MM.1S (cell line): ENCODE results near the gene UGT1A10.

Source experiments
- DNase-seq: peaks from one replicate; pipeline ENCODE4 v3.0.0-alpha.2; 2015
- H2AFZ ChIP-seq: fragments of 300-600 bp; sonication (generic); 2 replicates; pipeline ENCODE4 v1.6.0; 2016; ENCODE audit warnings: antibody characterized with exemption, low read length
- H3F3A ChIP-seq: fragments of 300-600 bp; sonication (generic); 2 replicates; pipeline ENCODE4 v1.6.1; 2016; ENCODE audit warnings: mild to moderate bottlenecking, antibody characterized with exemption, low read length, moderate library complexity, mixed read lengths; ENCODE audit not compliant: insufficient read depth
- H3K27ac ChIP-seq: fragments of 300-600 bp; sonication (generic); 2 replicates; pipeline ENCODE4 v1.5.1; 2016; ENCODE audit warnings: mild to moderate bottlenecking, low read length
- H3K27me3 ChIP-seq: fragments of 300-600 bp; sonication (generic); replicated peaks from 2 replicates; pipeline ENCODE4 v1.6.0; 2016; ENCODE audit warnings: low read length; ENCODE audit not compliant: insufficient read depth
- H3K36me3 ChIP-seq: fragments of 300-600 bp; sonication (generic); replicated peaks from 2 replicates; pipeline ENCODE4 v1.6.1; 2016; ENCODE audit warnings: mild to moderate bottlenecking, low read length, mixed read lengths; ENCODE audit not compliant: insufficient read depth
- H3K4me1 ChIP-seq: fragments of 300-600 bp; sonication (generic); 2 replicates; pipeline ENCODE4 v1.6.1; 2016; ENCODE audit warnings: low read length, mixed read lengths
- H3K4me2 ChIP-seq: fragments of 300-600 bp; sonication (generic); 2 replicates; pipeline ENCODE4 v1.6.0; 2016; ENCODE audit warnings: low read depth, low read length
- H3K4me3 ChIP-seq: fragments of 300-600 bp; sonication (generic); 2 replicates; pipeline ENCODE4 v1.5.1; 2016; ENCODE audit warnings: low read length, mixed read lengths
- H3K79me2 ChIP-seq: fragments of 300-600 bp; sonication (generic); 2 replicates; pipeline ENCODE4 v1.6.1; 2016; ENCODE audit warnings: mixed run types, low read length, mixed read lengths
- H3K9ac ChIP-seq: fragments of 300-600 bp; sonication (generic); 2 replicates; pipeline ENCODE4 v1.6.1; 2016; ENCODE audit warnings: low read length, mixed read lengths
- H3K9me2 ChIP-seq: fragments of 300-600 bp; sonication (generic); replicated peaks from 2 replicates; pipeline ENCODE4 v1.6.1; 2016; ENCODE audit warnings: mild to moderate bottlenecking, low read length, mixed read lengths; ENCODE audit not compliant: insufficient read depth
- H3K9me3 ChIP-seq: fragments of 300-600 bp; sonication (generic); replicated peaks from 2 replicates; pipeline ENCODE4 v1.6.1; 2016; ENCODE audit warnings: mild to moderate bottlenecking, low read length, mixed read lengths; ENCODE audit not compliant: insufficient read depth
- H4K20me1 ChIP-seq: fragments of 300-600 bp; sonication (generic); 2 replicates; pipeline ENCODE4 v1.6.1; 2016; ENCODE audit warnings: mild to moderate bottlenecking, low read length, moderate library complexity, mixed read lengths; ENCODE audit not compliant: insufficient read depth
- CTCF ChIP-seq: fragments of 300-600 bp; sonication (generic); IDR thresholded peaks from 2 replicates; pipeline ENCODE4 v1.5.1; 2016; ENCODE audit warnings: antibody characterized with exemption, low read length, mixed read lengths
- EZH2 ChIP-seq: fragments of 300-600 bp; sonication (generic); optimal IDR thresholded peaks from 2 replicates; pipeline ENCODE3; 2017; ENCODE audit warnings: low read depth, mild to moderate bottlenecking, antibody characterized with exemption, low read length, mixed read lengths
- EZH2phosphoT487 ChIP-seq: fragments of 300-600 bp; sonication (generic); IDR thresholded peaks from 2 replicates; pipeline ENCODE4 v1.6.1; 2018; ENCODE audit warnings: antibody characterized with exemption, low read length

The UGT1A10 gene

GRCh38 chr2:233817361-233817911 lies 181.2 kb downstream of the UGT1A10 start:
- H3K27me3 ChIP-seq, result no peaks in the 10 kb centered on the region

DNA sequence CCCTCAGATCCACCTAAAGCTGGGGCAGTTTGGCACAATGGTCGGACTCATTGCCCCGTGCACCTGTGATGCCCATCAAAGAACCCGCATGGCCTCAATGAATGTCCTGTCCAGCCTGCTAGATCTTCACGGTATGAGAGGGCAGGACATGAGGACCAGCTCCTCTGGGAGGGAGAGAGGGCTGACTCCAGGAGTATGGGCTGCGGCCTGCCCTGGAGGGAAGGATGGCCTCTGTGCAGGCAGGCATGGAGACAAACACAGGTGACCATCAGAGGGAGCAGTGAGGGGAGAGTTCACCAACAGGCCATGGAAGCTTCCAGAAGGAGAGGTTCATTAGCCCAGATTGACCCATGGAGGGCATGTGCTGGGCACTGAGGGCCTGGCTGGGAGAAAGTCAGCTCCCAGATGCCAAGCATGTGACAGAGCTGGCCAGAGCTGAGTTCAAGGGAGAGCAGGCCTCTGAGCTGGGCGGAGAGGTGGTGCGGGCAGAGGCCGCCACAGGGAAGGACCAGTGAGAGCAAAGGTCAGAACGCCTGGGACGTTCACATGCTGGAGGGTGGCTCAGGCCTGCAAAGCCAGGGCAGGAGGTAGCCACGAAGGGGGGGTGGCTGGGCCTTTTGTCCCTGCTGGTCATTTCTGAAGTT lies 181.9 kb downstream of the UGT1A10 start:
- no peaks in the 10 kb centered on the region for H3K9me2 ChIP-seq
- H3K4me1 ChIP-seq, result no peaks in the 10 kb centered on the region
- no peaks in the 10 kb centered on the region for H3F3A ChIP-seq
- H3K9me3 ChIP-seq, result no peaks in the 10 kb centered on the region
- no peak overlapping the region for H3K4me3 ChIP-seq
- no peak overlapping the region for H3K27ac ChIP-seq
- no peaks in the 10 kb centered on the region for H4K20me1 ChIP-seq
- H2AFZ ChIP-seq, result no peak overlapping the region
- DNase-seq, result no peak
- H3K36me3 ChIP-seq, result no peaks in the 10 kb centered on the region
- TF ChIP-seq EZH2 (no peak), CTCF (no peak), EZH2phosphoT487 (no peak)
- H3K27me3 ChIP-seq, result no peaks in the 10 kb centered on the region
- no peak overlapping the region for H3K4me2 ChIP-seq
- no peaks in the 10 kb centered on the region for H3K79me2 ChIP-seq
- H3K9ac ChIP-seq, result no peak overlapping the region

More at GRCh38 chr2:233817361-233817911, 181.2 kb downstream of the UGT1A10 start:
- H3K4me1 ChIP-seq, result no peaks in the 10 kb centered on the region
- H3K36me3 ChIP-seq, result no peaks in the 10 kb centered on the region
- no peaks in the 10 kb centered on the region for H4K20me1 ChIP-seq
- no peak overlapping the region for H3K27ac ChIP-seq
- DNase-seq, result no peak
- no peaks in the 10 kb centered on the region for H3K9me3 ChIP-seq
- H3F3A ChIP-seq, result no peaks in the 10 kb centered on the region
- H3K9ac ChIP-seq, result no peak overlapping the region
- no peak overlapping the region for H3K4me3 ChIP-seq
- no peak for TF ChIP-seq CTCF
- TF ChIP-seq EZH2phosphoT487, result no peak
- no peak for TF ChIP-seq EZH2
- H3K79me2 ChIP-seq, result no peaks in the 10 kb centered on the region
- H3K9me2 ChIP-seq, result no peaks in the 10 kb centered on the region
- no peak overlapping the region for H3K4me2 ChIP-seq
- no peak overlapping the region for H2AFZ ChIP-seq

GRCh38 chr2:233818639-233819621 lies 182.7 kb downstream of the UGT1A10 start:
- Histone ChIP-seq H3F3A (no peaks in the 10 kb centered on the region), H3K9me2 (no peaks in the 10 kb centered on the region), H3K27me3 (no peaks in the 10 kb centered on the region), H3K4me2 (no peak overlapping the region), H3K4me3 (no peak overlapping the region), H3K79me2 (no peaks in the 10 kb centered on the region), H3K9me3 (no peaks in the 10 kb centered on the region), H3K4me1 (no peaks in the 10 kb centered on the region), H3K27ac (no peak overlapping the region), H2AFZ (no peak overlapping the region), H3K9ac (no peak overlapping the region), H4K20me1 (no peaks in the 10 kb centered on the region), H3K36me3 (no peaks in the 10 kb centered on the region)
- no peak for DNase-seq
- TF ChIP-seq EZH2, result no peak
- no peak for TF ChIP-seq CTCF
- no peak for TF ChIP-seq EZH2phosphoT487
